ENCODE data around the gene APOA4. TPM values are rescaled to one million over a fixed set of nuclear protein-coding genes. Genes with fewer than 3 reads are reported as not detected.

Gene APOA4
- total and polyA plus RNA-seq, 9 of the 15 experiments (the other 6 are each of a cell fraction or from before 2014, with no cell fraction given): 0.07 TPM; not detected in 8

DNA sequence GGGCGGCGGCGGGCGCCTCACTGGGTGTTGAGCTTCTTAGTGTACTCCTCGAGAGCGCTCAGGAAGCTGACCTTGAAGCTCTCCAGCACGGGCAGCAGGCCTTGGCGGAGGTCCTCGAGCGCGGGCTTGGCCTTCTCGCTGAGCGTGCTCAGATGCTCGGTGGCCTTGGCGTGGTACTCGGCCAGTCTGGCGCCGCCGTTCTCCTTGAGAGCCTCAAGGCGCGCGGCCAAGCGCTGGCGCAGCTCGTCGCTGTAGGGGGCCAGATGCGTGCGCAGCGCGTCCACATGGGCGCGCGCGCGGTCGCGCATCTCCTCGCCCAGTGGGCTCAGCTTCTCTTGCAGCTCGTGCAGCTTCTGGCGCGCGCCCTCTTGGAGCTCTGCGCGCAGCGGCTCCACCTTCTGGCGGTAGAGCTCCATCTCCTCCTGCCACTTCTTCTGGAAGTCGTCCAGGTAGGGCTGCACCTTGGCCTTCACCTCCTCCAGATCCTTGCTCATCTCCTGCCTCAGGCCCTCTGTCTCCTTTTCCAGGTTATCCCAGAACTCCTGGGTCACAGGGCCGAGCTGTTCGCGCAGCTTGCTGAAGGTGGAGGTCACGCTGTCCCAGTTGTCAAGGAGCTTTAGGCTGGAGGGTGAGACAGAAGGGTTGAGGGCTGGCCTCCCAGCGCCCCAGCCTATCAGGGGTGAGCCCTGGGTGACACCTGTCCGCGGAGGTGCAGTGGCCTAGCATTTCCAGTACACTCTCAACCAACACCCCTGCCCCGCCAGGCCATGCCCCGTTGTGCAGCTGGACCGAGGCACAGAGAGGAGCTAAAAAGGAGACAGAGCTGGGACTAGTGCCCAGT, 12.9 kb upstream of the APOA4 start (continued):
- no peak; the same call in 1 of the 2 replicates for TF ChIP-seq POLR2A (conservative IDR thresholded peaks at IDR 0.05)
- no peak for TF ChIP-seq NFRKB (IDR thresholded peaks at IDR 0.05; ENCODE audit: low read depth)
- TF ChIP-seq POLR2AphosphoS5 (IDR thresholded peaks at IDR 0.05; ENCODE audit: control insufficient read depth, insufficient read depth, low read depth, low read length): no peak
- TF ChIP-seq FUS (optimal IDR thresholded peaks at IDR 0.05; ENCODE audit: low read depth, low read length): no peak
- no peak for TF ChIP-seq ZNF175 (CRISPR knock-in tag; IDR thresholded peaks at IDR 0.05; ENCODE audit: low read depth)
- TF ChIP-seq, protein P1, sequence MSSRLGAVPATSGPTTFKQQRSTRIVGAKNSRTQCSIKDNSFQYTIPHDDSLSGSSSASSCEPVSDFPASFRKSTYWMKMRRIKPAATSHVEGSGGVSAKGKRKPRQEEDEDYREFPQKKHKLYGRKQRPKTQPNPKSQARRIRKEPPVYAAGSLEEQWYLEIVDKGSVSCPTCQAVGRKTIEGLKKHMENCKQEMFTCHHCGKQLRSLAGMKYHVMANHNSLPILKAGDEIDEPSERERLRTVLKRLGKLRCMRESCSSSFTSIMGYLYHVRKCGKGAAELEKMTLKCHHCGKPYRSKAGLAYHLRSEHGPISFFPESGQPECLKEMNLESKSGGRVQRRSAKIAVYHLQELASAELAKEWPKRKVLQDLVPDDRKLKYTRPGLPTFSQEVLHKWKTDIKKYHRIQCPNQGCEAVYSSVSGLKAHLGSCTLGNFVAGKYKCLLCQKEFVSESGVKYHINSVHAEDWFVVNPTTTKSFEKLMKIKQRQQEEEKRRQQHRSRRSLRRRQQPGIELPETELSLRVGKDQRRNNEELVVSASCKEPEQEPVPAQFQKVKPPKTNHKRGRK (tag; IDR thresholded peaks at IDR 0.05): no peak
- no peak for TF ChIP-seq GABPB1 (CRISPR knock-in tag; IDR thresholded peaks at IDR 0.05)
- TF ChIP-seq, protein P2, sequence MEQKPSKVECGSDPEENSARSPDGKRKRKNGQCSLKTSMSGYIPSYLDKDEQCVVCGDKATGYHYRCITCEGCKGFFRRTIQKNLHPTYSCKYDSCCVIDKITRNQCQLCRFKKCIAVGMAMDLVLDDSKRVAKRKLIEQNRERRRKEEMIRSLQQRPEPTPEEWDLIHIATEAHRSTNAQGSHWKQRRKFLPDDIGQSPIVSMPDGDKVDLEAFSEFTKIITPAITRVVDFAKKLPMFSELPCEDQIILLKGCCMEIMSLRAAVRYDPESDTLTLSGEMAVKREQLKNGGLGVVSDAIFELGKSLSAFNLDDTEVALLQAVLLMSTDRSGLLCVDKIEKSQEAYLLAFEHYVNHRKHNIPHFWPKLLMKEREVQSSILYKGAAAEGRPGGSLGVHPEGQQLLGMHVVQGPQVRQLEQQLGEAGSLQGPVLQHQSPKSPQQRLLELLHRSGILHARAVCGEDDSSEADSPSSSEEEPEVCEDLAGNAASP (IDR thresholded peaks at IDR 0.05): no peak
- peak; percentile 33; the same call in 1 of the 2 replicates for TF ChIP-seq CREM (IDR thresholded peaks at IDR 0.05; ENCODE audit: low read depth)
- no peak for TF ChIP-seq HNRNPLL (IDR thresholded peaks at IDR 0.05; ENCODE audit: low read depth, low read length, poor library complexity, severe bottlenecking)
- TF ChIP-seq ZNF717 (CRISPR knock-in tag; IDR thresholded peaks at IDR 0.05): no peak
- TF ChIP-seq SETDB1 (IDR thresholded peaks at IDR 0.05; ENCODE audit: low read length): no peak
- TF ChIP-seq, protein P3, sequence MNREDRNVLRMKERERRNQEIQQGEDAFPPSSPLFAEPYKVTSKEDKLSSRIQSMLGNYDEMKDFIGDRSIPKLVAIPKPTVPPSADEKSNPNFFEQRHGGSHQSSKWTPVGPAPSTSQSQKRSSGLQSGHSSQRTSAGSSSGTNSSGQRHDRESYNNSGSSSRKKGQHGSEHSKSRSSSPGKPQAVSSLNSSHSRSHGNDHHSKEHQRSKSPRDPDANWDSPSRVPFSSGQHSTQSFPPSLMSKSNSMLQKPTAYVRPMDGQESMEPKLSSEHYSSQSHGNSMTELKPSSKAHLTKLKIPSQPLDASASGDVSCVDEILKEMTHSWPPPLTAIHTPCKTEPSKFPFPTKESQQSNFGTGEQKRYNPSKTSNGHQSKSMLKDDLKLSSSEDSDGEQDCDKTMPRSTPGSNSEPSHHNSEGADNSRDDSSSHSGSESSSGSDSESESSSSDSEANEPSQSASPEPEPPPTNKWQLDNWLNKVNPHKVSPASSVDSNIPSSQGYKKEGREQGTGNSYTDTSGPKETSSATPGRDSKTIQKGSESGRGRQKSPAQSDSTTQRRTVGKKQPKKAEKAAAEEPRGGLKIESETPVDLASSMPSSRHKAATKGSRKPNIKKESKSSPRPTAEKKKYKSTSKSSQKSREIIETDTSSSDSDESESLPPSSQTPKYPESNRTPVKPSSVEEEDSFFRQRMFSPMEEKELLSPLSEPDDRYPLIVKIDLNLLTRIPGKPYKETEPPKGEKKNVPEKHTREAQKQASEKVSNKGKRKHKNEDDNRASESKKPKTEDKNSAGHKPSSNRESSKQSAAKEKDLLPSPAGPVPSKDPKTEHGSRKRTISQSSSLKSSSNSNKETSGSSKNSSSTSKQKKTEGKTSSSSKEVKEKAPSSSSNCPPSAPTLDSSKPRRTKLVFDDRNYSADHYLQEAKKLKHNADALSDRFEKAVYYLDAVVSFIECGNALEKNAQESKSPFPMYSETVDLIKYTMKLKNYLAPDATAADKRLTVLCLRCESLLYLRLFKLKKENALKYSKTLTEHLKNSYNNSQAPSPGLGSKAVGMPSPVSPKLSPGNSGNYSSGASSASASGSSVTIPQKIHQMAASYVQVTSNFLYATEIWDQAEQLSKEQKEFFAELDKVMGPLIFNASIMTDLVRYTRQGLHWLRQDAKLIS (CRISPR knock-in tag; IDR thresholded peaks at IDR 0.05): no peak
- no peak for TF ChIP-seq ZNF583 (CRISPR knock-in tag; IDR thresholded peaks at IDR 0.05)
- TF ChIP-seq EWSR1 (IDR thresholded peaks at IDR 0.05; ENCODE audit: borderline replicate concordance, low read depth, partially characterized antibody): no peak
- TF ChIP-seq ZNF668 (CRISPR knock-in tag; IDR thresholded peaks at IDR 0.05): no peak
- TF ChIP-seq, protein P4, sequence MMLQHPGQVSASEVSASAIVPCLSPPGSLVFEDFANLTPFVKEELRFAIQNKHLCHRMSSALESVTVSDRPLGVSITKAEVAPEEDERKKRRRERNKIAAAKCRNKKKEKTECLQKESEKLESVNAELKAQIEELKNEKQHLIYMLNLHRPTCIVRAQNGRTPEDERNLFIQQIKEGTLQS (IDR thresholded peaks at IDR 0.05): no peak
- TF ChIP-seq, protein P4 (CRISPR knock-in tag; conservative IDR thresholded peaks at IDR 0.05): no peak
- peak; percentile 56 for TF ChIP-seq CCNT2 (IDR thresholded peaks at IDR 0.05; ENCODE audit: borderline replicate concordance, extremely low read depth, insufficient read length, low read depth, low read length)
- no peak for TF ChIP-seq ZNF24 (IDR thresholded peaks at IDR 0.05)
- TF ChIP-seq RCOR1 (IDR thresholded peaks at IDR 0.05; ENCODE audit: borderline replicate concordance in 1 of 2, low read depth in 2 of 2, low read length in 2 of 2): peak in 1 of 2 experiments; percentile 42; a peak in 1 of 4 replicates
- no peak for TF ChIP-seq KDM2B (CRISPR knock-in tag; IDR thresholded peaks at IDR 0.05)
